ENCODE measurements around the gene TCEAL5.
"Not testable (repeated sequence)": the region's sequence is repeated elsewhere in the genome, so short reads cannot be mapped to it uniquely, and the experiment has no call there.

The TCEAL5 gene

DNA sequence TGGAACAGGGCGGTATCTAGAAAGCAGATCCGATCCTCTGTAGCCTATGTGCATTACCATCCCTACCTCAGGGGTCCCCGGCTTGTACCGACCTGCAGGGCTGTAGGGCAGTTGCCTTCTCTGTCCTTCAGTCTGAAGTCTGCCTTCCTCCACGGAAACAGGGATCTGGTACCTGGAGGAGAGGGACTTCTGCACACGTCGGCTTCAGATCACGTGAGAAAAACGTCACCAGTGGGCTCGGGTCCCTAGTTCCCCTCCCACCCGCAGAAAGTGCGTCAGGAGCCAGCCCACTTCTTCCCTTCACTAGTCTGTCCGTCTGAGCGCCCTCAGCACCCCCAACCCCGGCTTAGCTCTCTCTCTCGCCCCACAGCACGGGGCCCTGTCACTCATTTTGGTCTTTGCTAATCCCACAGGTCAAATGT is at the start of gene TCEAL5:
TSS of gene TCEAL5 (minus strand) at position 170 of the 422 bp plus-strand sequence. CDS start 2,187 bp downstream, outside the sequence.
- DNase-seq = no peak

GRCh38 chrX:103311399-103311780 is 34.8 kb upstream of the TCEAL5 start:
- no peak for DNase-seq

DNA sequence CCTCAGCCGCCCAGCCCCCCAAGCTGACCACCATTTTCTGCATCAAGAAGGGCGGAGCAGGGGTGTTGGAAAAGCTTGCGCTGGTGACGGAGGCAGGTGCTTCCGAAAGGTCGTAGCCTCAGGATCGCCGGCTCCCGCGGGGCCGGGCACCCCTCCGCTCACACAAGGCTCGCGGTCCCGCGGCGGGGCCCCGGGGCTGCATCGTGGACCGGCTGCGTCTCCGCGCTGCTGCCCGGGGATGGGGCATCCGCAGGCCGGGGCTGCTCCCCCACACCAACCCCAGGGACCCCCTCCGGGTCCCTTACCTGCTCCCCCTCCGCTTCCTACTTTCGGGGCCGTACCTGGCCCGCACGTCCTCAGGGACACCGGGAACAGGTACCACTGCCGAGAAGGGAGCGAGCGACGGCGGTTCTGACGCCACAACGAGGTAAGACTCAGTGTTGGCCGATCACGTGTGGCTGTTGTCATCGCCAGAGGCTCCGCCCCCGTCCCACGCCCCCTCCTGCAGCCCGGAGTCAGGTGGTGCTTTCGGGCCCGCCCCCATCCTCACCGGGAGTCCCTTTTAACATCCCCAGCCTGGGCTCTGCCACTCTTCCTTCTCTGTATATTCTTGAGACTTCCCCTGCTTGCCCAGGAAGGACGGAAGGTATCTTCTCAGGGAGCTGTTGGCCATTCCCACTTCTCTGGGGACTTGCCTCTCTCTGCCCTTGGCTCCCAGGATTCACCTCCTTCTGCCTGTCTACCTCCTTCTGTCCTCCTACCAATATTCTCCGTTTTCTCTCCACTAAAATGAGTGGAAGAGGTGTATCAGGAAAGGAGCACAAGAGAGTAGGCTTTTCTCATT is 34.2 kb upstream of the TCEAL5 start, which contains the start of gene BEX2:
TSS of gene BEX2 (minus strand) at position 436 of the 844 bp plus-strand sequence. CDS start 1,014 bp downstream, outside the sequence.
- DNase-seq = peak; percentile 4

- no peak for DNase-seq
Observed at GRCh38 chrX:103309860-103310554, 33.5 kb upstream of the TCEAL5 start.

- DNase-seq = not testable (repeated sequence)
Observed at GRCh38 chrX:103305666-103306065, 29.1 kb upstream of the TCEAL5 start.

DNA sequence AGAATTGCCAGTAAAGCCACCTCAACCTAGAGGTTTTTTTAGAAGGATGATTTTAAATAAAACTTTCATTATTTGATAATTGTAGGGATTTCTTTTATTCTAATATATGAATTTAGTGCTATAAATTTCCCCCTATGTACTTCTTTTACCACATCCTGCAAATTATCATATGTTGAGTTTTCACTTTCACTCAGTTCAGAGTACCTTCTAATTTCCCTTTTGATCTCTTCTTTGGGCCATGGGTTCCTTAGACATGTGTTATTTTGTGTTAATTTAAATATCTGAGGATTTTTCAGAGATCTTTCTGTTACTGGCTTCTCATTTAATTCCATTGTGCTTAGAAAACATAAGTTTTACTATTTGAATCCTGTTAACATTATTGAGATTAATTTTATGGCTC is 28.2 kb upstream of the TCEAL5 start:
- DNase-seq = no peak

DNA sequence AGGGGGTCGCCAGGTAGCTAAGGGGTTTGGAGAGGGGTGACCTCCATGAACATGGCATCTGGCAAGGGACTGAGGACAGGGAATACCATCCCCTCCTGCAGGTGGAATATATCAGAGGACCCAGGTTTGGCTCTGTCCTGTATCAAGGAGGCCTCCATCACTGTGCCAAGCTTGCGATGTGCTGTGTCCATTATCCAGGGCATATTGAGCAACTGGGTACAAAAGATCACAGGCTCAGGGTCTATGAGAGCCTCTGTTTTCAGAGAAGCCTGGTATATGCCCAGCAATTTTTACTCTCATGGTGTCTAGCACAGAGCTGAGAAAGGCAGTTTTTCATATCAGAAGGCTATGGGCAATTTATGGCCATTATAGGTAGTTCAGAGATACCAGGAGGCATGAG is 16.6 kb upstream of the TCEAL5 start:
- no peak for DNase-seq

GRCh38 chrX:103279624-103280023 is 3.1 kb upstream of the TCEAL5 start:
- no peak for DNase-seq

DNA sequence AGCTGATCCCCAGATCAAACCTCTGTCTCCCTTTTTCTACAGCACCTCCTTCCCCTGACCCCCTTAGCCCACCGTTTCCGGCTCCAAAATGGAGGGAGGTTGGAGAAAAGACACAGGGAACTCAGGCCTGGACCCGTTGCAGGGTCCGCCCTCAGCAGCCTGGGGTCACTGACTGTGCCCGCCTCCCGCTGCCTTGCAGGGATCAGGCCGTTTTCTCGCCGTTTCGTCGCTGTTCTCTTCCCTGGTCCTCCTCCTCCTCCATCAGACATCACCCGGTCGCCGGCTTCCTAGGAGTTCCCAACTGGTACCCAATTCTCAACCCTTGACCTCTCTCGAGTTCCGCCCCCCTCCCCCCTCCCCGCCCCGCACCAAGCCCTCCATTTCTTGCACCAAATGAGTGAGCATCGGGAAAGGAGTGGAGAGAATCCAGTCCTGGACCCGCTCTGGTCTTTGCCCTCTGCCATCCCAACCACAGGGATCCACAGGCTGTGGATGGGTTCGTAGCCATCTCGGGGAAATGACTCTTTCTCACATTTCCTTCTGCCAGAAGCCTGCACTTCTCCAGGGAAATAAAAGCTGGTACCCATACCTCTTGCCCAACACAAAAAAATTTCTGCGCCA is 493 bp downstream of the TCEAL5 start:
- DNase-seq = no peak

DNA sequence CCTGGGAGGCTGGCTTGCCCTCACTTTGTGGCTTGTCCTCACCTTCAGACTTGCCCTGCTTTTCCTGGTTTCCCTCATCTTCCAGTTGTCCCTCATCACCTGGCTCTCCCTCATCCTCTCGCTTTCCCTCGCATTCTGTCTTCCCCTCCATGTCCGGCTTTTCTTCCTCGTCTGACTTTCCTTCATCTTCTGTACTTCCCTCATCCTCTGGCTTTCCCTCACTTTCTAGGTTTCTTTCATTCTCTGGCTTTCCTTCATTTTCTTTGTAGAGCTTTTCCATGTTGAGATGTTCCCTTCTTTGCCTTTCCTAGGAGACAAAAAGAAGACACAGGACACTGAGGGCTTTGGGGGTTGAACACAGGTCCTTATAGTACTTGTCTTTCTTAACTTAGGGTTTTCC is 2.3 kb downstream of the TCEAL5 start:
- DNase-seq = no peak

DNA sequence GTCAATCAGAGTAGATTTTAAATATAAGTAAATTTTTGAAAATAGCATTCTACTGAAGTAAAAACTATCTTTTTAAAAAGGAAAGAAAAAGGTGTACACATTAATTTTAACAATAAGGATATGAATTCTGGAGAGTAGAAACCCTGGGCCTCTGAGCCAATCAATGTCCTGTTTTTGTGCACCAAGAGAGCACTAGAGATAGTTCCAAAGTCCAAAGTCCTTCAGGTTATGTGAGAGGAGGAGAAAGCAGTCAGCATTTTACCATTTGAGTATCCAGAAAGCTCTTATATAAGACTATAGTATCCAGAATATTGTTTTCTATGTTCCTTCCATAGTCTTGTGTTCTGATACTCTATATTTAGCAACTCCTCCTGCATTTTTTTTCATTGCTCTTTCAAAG is 18.3 kb downstream of the TCEAL5 start:
- no peak for DNase-seq

DNA sequence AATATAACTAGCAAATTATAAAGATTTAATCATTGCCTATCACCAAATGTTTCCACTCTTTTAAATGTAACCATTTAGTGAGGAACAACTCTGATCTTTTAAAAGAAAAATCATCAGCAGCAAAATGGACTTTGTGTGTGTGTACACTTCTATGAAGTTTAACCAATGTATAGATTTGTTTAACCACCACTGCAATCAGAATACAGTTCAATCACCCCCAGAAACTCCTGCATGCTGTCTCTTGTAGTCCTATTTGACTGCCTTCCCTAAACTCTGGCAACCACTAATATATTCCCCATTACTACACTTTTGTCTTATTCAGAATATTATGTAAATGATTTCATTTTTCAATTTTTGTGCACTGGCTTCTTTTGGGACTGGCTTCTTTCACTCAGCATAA is 19.9 kb downstream of the TCEAL5 start:
- no peak for DNase-seq

- peak; percentile 40 for DNase-seq
Observed at GRCh38 chrX:103254921-103255493, 21.5 kb downstream of the TCEAL5 start, which contains the start of gene TCEAL8. TSS of gene TCEAL8 (minus strand) at chrX:103255155. CDS start at chrX:103253979, 1,176 bp downstream.

- peak; percentile 12 for DNase-seq
Observed at GRCh38 chrX:103254171-103254824, 22.3 kb downstream of the TCEAL5 start.

DNA sequence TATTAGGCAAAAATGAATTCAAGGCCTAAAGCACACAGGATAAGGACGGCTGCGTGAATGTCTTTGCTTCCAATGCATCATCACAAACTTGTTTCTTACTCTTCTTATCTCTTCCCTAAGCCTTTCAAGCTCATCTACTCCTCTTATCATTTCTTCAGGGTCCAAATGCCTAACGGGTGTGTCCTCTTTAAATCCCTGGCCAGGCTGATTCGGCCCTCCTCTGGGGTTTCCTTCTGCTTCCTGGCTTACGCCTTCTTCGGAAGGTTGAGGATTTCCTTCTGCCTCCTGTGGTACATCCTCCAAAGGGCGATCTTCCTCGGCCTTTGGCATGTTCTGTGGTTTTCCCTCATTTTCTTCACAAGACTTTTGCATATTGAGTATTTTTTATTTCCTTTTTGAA is 22.9 kb downstream of the TCEAL5 start:
- no peak for DNase-seq

DNA sequence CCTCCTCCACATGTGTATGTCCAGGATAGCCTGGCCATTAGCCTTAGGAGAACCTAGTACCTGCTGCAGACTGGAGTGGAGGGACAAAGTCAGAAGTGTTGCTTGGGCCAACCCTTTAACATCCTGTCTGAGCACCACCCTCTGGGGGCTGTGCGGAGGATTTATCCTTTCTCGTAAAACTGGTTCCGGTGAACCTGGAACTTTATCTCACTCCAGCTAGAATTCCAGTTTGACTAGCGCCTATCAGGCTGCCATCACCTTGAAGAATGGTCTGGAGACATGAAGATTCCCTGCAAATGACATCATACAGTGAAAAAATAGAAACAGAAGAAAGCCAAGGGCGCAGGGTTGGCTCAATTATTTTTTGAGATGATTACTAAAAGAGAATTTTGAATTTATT is 25.6 kb downstream of the TCEAL5 start:
- no peak for DNase-seq

DNA sequence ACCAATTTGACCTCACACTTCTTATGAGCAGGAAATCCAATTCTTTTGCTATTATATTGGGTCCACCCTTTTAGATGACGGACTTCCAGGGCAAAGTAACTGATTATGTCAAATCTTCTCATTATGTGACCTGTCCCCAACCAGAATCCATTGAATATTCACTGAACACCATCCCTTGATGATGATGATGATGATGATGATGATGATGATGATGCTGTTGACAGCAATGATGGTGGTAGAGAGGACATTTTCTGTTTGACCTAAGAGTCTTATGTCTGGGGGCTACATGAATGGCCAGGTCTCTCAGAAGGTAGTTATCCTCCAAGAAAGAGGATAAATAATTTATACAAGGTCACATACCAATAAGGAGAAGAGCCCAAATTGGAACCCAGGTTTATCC is 26.7 kb downstream of the TCEAL5 start:
- no peak for DNase-seq

GRCh38 chrX:103248553-103248952 is 28.0 kb downstream of the TCEAL5 start:
- DNase-seq = peak; percentile 15

DNA sequence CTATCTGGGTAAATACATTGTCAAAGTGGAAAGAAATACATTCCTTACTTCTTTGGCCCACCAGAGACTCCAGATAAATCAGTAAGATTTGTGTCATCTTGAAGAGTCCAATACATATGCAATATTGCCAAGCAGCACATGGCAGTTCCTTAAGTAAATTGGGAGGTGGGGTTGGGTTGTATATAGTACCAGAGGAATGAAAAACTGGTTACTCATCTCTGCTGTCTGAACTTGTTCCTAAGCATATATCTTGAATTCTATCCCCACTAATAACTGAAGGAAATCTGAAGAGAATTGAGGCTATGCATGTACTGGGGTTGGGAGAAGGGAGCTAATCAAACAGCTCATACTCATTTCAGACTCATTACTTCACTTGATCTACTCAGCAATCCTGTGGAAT is 36.4 kb downstream of the TCEAL5 start:
- DNase-seq = no peak

DNA sequence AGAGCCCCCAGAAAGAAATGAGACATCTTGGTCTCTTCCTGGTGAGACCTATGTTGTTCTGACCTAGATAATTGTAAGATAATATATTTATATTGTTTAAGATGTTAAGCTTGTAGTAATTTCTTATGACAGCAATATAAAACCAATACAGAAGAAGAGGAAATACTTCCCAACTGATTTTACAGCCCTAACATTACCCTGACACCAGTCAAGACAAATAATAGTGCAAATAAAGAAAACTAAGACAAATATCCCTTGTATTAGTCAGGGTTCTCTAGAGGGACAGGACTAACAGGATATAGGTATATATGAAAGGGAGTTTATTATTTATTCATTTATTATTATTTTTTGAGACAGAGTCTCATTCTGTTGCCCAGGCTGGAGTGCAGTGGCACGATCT is 40.3 kb downstream of the TCEAL5 start:
- DNase-seq = no peak

DNA sequence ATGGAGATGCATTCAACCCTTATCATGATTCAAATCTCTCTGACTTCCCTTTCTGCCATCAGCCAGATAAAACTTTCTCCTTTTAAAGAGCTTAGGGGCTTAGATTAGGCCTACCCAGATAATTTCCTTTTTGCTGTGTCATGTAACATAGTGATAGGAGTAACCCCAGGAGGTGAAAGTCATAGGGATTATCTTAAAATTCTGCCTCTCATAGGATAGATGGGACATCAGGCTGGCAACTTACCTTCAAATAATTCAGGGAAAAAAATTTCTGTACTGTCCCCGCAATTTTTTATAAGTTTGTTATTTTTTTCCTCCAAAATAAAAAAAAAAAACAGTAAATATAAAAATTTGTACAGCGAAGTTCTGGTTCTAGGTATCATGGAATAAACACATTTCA is 40.9 kb downstream of the TCEAL5 start:
- not testable (repeated sequence) for DNase-seq

DNA sequence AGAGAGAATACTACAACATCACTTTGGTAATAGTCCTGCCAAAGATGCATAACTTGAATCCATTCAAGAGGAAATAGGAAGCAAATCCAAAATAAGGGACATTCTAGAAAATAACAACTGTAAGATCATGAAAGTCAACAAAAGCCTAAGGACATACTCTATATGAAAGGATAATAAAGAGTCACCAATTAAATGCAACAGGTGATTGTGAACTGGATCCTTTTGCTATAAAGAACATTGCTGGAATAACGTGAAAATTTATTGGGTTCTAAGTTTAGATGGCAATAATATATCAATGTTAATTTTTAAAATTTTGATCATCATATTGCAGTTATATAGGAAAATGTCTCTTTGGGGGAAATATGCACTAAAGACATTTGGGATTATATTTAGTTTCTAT is 41.7 kb downstream of the TCEAL5 start:
- no peak for DNase-seq

- DNase-seq = no peak
Observed at GRCh38 chrX:103233263-103233662, 43.3 kb downstream of the TCEAL5 start.

Measured in RPMI8226 (cell line).